Measurements from ENCODE around the gene GDPD3.
"Not testable (repeated sequence)": the region's sequence is repeated elsewhere in the genome, so short reads cannot be mapped to it uniquely, and the experiment has no call there.

Gene GDPD3

DNA sequence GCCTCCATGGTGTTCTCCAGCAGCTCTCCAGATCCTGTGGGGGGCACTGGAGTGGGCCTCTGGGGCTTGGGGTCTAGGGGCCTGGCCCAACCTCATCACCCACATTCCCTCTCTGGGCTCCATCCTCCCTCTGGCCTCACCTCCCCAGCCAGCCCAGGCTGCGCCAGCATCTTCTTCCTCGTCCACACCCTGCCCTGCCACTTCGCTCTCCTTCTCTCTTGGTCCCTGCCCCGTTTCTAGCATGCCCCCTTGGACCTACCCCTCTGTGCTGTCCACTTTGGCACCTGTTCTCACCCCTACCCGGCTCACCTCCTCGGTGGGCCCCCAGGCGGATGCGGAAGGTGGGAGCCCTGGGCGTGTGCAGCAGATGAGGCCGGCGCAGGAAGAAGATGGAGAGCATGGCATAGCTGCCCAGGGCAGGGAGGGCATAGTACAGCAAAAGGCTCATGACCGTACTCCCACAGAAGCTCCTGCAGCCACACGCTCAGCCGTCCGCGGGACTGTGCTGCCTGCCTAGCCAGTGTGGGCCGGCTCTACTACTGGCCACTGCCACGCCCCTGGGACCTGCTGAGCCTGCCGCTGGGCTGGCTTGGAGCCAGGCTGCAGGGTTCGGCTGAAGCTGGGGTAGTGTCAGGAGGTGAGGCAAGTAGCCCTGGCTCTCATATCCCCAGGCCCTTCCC, at the start of gene GDPD3:
TSS of gene GDPD3 (minus strand) at position 507 of the 680 bp plus-strand sequence. CDS start at position 448, 59 bp downstream.
- no peak for DNase-seq (ENCODE audit: low read depth in 2 of 2)

DNA sequence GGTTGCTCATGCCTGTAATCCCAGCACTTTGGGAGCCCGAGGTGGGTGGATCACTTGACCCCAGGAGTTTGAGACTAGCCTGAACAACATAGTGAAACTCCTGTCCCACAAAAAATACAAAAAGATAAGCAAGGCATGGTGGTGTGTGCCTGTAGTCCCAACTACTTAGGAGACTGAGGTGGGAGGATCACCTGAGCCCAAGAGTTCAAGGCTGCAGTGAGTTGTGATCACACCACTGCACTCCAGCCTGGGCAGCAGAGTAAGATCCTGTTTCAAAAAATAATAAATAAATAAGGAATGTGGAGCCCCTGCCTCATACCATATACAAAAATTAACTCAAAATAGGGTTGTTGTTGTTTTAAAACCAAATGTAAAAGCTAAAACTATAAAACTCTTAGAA, 43.9 kb upstream of the GDPD3 start:
- DNase-seq (ENCODE audit: low read depth in 2 of 2) = no peak

DNA sequence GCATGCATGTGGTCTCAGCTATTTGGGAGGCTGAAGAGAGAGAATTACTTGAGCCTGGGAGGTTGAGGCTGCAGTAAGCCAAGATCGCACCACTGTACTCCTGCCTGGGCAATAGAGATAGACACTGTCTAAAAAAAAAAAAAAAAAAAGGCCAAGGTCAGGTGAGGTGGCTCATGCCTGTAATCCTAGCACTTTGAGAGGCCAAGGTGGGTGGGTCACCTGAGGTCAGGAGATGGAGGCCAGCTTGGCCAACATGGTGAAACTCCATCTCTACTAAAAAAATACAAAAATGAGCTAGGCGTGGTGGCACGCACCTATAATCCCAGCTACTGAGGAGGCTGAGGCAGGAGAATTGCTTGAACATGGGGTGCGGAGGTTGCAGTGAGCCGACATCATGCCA, 41.9 kb upstream of the GDPD3 start:
- DNase-seq (ENCODE audit: low read depth in 2 of 2) = no peak

GRCh38 chr16:30152517-30152916, 39.2 kb upstream of the GDPD3 start:
- no peak for DNase-seq (ENCODE audit: low read depth in 2 of 2)

- no peak for DNase-seq (ENCODE audit: low read depth in 2 of 2)
Measured at GRCh38 chr16:30151091-30151490, 37.8 kb upstream of the GDPD3 start.

- no peak for DNase-seq (ENCODE audit: low read depth in 2 of 2)
Measured at GRCh38 chr16:30149250-30149930, 36.1 kb upstream of the GDPD3 start.

DNA sequence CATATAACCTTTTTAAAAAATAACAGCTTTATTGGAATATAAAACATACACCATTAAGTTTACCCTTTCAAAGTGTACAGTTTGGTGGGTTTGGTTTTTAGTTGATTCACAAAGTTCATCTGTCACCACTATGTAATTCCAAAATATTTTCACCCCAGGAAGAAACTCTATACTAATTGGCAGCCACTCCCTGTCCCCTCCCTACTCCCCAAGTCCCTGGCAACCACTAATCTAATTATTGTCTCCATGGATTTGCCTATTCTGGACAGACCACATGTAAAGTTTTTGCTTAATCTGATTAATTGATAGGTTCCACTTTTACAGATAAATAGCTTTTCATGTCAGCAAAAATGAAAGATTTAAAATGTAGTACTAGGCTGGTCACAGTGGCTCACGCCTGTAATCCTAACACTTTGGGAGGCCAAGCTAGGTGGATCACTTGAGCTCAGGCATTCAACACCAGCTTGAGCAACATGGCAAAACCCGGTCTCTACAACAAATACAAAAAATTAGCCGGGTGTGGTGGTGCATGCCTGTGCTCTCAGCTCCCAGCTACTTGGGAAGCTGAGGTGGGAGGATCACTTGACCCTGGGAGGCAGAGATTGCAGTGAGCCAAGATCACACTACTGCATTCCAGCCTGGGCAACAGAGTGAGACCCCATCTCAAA, 34.6 kb upstream of the GDPD3 start:
- DNase-seq (ENCODE audit: low read depth in 2 of 2) = no peak

DNA sequence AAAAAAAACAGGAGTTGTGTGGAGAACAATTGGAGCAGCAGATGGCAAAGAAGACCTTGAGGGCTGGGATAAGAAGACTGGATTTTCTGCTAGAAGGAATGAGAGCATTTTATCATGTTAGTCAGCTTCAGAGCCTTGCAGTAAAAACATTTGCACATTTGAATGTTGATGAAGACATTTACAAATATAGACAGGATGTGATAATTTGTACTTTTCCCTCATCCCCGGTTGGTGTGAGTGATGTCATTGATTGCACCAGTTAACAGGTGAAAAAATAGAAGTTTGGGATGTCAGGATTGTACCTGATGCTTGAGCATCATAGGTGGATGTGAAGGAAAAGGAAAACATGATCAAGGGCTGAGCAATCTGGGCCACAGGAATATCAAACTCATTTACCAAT, 32.3 kb upstream of the GDPD3 start:
- DNase-seq (ENCODE audit: low read depth in 2 of 2) = no peak

GRCh38 chr16:30144917-30145316, 31.6 kb upstream of the GDPD3 start:
- DNase-seq (ENCODE audit: low read depth in 2 of 2) = no peak

DNA sequence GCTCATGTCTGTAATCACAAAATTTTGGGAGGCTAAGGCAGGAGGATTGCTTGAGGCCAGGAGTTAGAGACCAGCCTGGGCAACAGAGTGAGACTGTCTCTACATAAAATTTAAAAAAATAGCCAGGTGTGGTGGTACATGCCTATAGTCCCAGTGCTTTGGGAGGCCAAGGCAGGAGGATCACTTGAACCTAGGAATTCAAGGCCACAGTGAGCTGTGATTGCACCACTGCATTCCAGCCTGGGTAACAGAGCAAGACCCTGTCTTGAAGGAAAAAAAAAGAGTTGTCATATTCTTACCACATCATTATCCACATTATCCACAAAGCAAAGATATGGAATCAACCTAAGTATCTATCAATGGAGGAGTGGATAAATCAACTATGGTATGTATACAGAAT, 30.7 kb upstream of the GDPD3 start:
- DNase-seq (ENCODE audit: low read depth in 2 of 2) = no peak

DNA sequence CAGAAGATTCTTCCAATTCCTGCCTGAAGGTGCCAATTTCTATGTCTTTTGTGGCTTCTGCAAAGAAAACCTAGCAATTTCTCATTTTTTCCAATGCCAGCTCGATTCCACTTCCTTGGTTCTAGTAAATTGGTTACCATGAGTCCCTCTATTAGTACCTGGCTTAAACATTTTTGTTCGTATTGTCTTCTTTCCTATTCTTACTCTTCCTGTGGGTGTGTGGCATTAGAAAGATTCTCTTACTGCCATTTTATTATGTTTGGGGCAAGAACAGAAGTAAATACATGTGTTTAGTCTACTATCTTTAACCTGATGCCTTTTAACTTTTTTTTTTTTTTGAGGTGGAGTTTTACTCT, 30.0 kb upstream of the GDPD3 start:
- no peak for DNase-seq (ENCODE audit: low read depth in 2 of 2)

DNA sequence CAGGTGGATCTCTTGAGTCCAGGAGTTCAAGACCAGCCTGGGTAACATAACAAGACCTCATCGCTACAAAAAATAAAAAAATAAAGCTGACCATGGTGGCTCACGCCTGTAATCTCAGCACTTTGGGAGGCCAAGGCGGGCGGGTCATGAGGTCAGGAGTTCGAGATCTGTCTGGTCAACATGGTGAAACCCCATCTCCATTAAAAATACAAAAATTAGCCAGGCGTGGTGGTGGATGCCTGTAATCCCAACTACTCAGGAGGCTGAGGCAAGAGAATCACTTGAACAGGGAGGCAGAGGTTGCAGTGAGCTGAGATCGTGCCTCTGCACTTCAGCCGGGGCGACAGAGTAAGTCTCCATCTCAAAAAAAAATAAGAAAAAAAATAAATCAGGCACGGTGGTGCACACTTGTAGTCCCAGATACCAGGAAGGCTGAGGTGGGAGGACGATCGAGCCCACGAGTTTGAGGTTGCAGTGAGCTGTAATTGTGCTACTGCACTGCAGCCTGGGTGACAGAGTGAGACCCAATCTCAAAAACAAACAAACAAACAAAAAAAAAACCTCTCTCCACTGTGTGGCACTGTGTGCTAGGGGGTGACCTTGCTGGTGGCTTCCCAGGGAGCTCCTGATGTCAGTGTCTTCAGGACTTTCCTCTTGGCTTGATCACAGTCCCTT, 29.5 kb upstream of the GDPD3 start:
- no peak for DNase-seq (ENCODE audit: low read depth in 2 of 2)

DNA sequence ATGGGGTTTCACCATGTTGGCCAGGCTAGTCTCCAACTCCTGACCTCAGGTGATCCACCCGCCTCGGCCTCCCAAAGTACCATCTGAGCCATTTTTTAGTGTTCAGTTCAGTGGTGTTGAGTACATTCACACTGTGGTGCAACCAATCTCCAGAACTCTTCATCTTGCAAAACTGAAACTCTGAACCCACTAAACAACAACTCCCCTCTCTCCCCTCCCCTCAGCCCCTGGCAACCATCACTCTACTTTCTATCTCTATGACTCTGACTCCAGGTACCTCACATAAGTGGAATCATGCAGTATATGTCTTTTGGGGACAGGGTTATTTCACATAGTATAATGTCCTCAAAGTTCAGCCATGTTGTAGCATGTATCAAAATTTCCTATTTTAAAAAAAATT, 28.4 kb upstream of the GDPD3 start:
- DNase-seq (ENCODE audit: low read depth in 2 of 2) = no peak

GRCh38 chr16:30139583-30140481, 26.5 kb upstream of the GDPD3 start:
- no peak for DNase-seq (ENCODE audit: low read depth in 2 of 2)

DNA sequence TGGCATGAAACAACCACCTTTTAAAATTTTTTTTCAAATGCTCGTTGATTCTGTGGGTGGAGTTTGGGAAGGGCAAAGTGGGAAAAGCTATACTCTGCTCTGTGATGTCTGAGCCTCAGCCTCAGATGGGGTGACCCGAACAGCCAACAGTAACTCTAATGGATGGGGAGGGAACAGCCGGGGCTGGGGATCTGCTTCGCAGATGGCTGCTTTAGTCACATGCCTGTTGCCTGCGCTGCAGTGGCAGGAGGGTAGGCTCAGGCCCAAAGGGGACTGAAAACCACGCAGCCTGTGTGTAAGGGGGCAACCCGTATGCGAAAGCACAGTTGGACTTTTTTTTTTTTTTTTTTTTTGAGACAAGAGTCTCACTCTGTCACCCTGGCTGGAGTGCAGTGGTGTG, 24.6 kb upstream of the GDPD3 start:
- DNase-seq (ENCODE audit: low read depth in 2 of 2) = no peak

- DNase-seq (ENCODE audit: low read depth in 2 of 2) = no peak
Measured at GRCh38 chr16:30136971-30137605, 23.8 kb upstream of the GDPD3 start.

DNA sequence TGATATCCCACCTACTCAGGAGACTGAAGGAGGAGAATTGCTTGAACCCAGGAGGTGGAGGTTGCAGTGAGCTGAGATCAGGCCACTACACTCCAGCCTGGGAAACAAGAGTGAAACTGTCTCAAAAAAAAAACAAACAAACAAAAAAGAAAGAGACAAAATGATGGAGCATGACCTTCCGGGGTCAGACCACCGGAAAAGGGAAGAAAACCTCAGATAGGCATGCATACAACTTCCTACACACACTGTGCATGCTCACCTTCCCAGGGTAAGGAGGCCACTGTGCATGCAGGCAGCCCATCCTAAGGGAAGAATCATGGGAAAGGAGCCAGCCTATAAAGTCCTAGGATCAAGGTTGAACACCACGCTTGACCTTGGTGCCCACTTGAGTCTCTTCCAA, 19.3 kb upstream of the GDPD3 start:
- DNase-seq (ENCODE audit: low read depth in 2 of 2) = no peak

DNA sequence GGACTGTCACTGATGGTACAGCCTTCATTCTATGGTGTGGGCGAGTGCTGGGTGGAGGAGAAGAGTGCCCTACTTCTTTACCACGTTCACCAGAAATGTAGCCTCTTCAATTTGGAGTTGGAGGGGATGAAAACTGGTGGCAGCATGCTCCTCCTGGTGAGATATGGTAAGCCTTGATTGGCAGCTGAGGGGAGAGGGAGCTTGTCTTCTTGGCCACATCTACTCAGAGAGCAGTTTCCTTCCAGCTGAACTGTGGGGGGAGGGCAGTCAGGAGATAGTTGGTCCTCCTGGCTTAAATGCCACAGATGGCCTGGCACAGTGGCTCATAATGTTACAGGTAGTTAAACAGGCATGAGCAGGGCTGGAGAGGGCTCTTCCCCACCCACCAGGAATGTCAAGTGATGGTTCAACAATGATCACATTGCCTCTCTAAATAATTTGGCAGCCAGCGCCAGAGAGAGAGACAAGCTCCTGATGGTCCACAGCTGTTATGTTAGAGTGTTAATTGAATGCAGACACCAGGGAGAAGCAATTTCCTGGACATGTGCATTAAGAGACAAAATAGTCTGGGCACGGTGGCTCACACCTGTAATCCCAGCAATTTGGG, 18.6 kb upstream of the GDPD3 start:
- no peak for DNase-seq (ENCODE audit: low read depth in 2 of 2)

DNA sequence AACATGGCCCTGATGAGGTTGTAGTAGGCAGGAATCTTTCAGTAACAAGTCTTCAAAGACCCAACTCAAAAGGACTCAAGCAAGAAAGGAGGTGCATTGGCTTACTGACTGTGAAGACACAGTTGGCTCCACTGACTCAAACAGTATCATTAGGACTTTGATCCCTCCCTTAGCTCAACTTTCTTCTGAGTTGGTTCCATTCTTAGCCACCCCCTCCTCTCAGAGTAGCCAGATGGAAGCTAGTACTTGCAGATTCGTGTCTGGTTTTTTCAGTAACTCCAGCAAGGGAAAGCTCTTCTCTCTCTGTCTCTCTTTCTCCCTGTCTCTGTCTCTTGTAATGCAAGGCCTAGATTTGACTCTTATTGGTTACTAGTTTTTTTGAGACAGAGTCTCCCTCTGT, 14.7 kb upstream of the GDPD3 start:
- no peak for DNase-seq (ENCODE audit: low read depth in 2 of 2)

- DNase-seq (ENCODE audit: low read depth in 2 of 2) = not testable (repeated sequence)
Measured at GRCh38 chr16:30125690-30126089, 12.4 kb upstream of the GDPD3 start.

GRCh38 chr16:30124985-30125379, 11.6 kb upstream of the GDPD3 start:
- no peak for DNase-seq (ENCODE audit: low read depth in 2 of 2)

Data from stimulated activated CD8-positive, alpha-beta memory T cell treated with anti-CD3 and anti-CD28 coated beads, Interleukin-15, amount 100 ng/mL, for 4 hours (primary cell).